Measurements from ENCODE around the gene TMEM175. TPM values are rescaled to one million over a fixed set of nuclear protein-coding genes. Genes with fewer than 3 reads are reported as not detected.
"Not testable (repeated sequence)": the region's sequence is repeated elsewhere in the genome, so short reads cannot be mapped to it uniquely, and the experiment has no call there.

Gene TMEM175
- total and polyA plus RNA-seq, 9 of the 15 experiments (the other 6 are each of a cell fraction or from before 2014, with no cell fraction given), result 0.13 to 30.9 (median 9.4) TPM

DNA sequence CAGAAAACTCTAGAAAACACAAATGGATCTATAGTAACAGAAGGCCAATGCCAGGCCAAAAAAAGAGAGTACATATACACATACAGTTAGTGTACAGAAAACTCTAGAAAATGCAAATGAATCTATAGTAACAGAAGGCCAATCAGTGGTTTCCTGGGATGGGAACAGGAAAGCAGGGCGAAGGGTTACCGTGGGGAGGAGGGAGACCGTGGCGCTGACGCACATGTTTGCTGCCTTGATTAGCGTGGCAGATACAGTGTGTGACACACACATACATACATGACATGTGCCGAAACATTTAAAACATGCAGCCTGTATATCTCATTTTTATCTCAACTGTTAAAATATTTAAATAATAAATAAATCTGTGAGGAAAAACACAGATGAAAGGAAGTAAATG, 14.8 kb upstream of the TMEM175 start:
- Histone ChIP-seq H3K4me1 (replicated peaks in 1 of 2; ENCODE audit: control insufficient read depth in 2 of 2, insufficient read depth in 2 of 2, low read length in 2 of 2) (peaks cover 0 to 16% of the 10 kb centered on the region in 2 experiments; a peak in 2 of 5 replicates), H3K9me1 (ENCODE audit: control insufficient read depth, insufficient read depth, low read length) (no peaks in the 10 kb centered on the region), H2AFZ (ENCODE audit: low read depth, low read length) (no peak overlapping the region), H4K20me1 (replicated peaks; ENCODE audit: control insufficient read depth, insufficient read depth, low read length) (peaks cover 6% of the 10 kb centered on the region; the same call in 1 of the 2 replicates), H3K27me3 (ENCODE audit: control insufficient read depth in 2 of 2, insufficient read depth in 2 of 2, low read length in 2 of 2) (no peaks in the 10 kb centered on the region), H3K36me3 (ENCODE audit: control insufficient read depth, insufficient read depth, low read length) (peaks cover 14% of the 10 kb centered on the region; the same call in 2 of the 3 replicates), H3K9me3 (replicated peaks; ENCODE audit: control insufficient read depth, insufficient read depth, low read depth, low read length) (peaks cover 4% of the 10 kb centered on the region; the same call in 1 of the 2 replicates), H3K27ac (ENCODE audit: extremely low read depth, low read depth, low read length) (no peak overlapping the region), H3K4me3 (no peak overlapping the region), H3K4me2 (ENCODE audit: insufficient read depth, low read length) (no peak overlapping the region), H3K9ac (ENCODE audit: insufficient read depth in 1 of 2, low read depth in 2 of 2, low read length in 2 of 2) (no peak overlapping the region), H3K79me2 (ENCODE audit: control insufficient read depth, insufficient read depth, low read length) (peaks cover 79% of the 10 kb centered on the region)
- in situ Hi-C loops (cut with MboI) (no loop called here), intact Hi-C loops (cut with micrococcal nuclease) (no loop called here)
- no peak for FAIRE-seq
- BruUV-seq (replicated peaks), result no TSS peak
- 98% methylated on average over 7 of the region's 7 CpGs for WGBS (ENCODE audit: insufficient coverage, low coverage, missing lambda C conversion rate)
- no peak for ATAC-seq
- TF ChIP-seq FOXP1 (CRISPR knock-in tag; IDR thresholded peaks at IDR 0.05), result no peak
- DNase-seq (ENCODE audit: extremely low read depth in 1 of 4, low spot score in 3 of 4), result no peak
- POLR2A ChIA-PET, result no interaction called here
- CTCF ChIA-PET (ENCODE audit: low intra/inter-chr PET ratio), result no interaction called here

GRCh38 chr4:917992-918391, 14.3 kb upstream of the TMEM175 start:
- in situ Hi-C loops (cut with MboI), result no loop called here
- ATAC-seq (no peak), FAIRE-seq (no peak), DNase-seq (ENCODE audit: extremely low read depth in 1 of 4, low spot score in 3 of 4) (no peak)
- Histone ChIP-seq H3K27me3 (ENCODE audit: control insufficient read depth in 2 of 2, insufficient read depth in 2 of 2, low read length in 2 of 2) (no peaks in the 10 kb centered on the region), H3K36me3 (ENCODE audit: control insufficient read depth, insufficient read depth, low read length) (peaks cover 13% of the 10 kb centered on the region; the same call in 2 of the 3 replicates), H4K20me1 (replicated peaks; ENCODE audit: control insufficient read depth, insufficient read depth, low read length) (peaks cover 6% of the 10 kb centered on the region; the same call in 1 of the 2 replicates), H3K4me1 (replicated peaks in 1 of 2; ENCODE audit: control insufficient read depth in 2 of 2, insufficient read depth in 2 of 2, low read length in 2 of 2) (peaks cover 2 to 16% of the 10 kb centered on the region in 2 experiments; a peak in 2 of 5 replicates), H3K9me3 (replicated peaks; ENCODE audit: control insufficient read depth, insufficient read depth, low read depth, low read length) (peaks cover 4% of the 10 kb centered on the region; the same call in 1 of the 2 replicates), H3K9me1 (ENCODE audit: control insufficient read depth, insufficient read depth, low read length) (no peaks in the 10 kb centered on the region), H3K4me2 (ENCODE audit: insufficient read depth, low read length) (no peak overlapping the region), H3K4me3 (no peak overlapping the region), H3K9ac (ENCODE audit: insufficient read depth in 1 of 2, low read depth in 2 of 2, low read length in 2 of 2) (no peak overlapping the region), H3K79me2 (ENCODE audit: control insufficient read depth, insufficient read depth, low read length) (peaks cover 85% of the 10 kb centered on the region), H2AFZ (ENCODE audit: low read depth, low read length) (no peak overlapping the region), H3K27ac (ENCODE audit: extremely low read depth, low read depth, low read length) (no peak overlapping the region)
- POLR2A ChIA-PET, result no interaction called here
- WGBS (ENCODE audit: insufficient coverage, low coverage, missing lambda C conversion rate), result 94% methylated on average over 2 of the region's 2 CpGs
- BruUV-seq (replicated peaks), result no TSS peak
- intact Hi-C loops (cut with micrococcal nuclease), result no loop called here
- CTCF ChIA-PET (ENCODE audit: low intra/inter-chr PET ratio), result no interaction called here
- TF ChIP-seq ZNF324 (CRISPR knock-in tag; IDR thresholded peaks at IDR 0.05) (peak; percentile 93), ARID1B (IDR thresholded peaks at IDR 0.05) (no peak)

DNA sequence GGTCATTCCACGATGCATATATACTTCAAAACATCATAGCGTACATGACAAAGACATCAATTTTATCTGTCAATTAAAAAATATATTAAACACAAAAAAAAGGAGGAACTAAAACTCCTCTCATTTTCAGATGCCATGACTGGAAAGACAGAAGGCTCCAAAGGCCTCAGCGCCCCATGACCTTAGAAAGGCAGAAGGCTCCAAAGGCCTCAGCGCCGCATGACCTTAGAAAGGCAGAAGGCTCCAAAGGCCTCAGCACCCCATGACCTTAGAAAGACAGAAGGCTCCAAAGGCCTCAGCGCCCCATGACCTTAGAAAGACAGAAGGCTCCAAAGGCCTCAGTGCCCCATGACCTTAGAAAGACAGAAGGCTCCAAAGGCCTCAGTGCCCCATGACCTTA, 13.7 kb upstream of the TMEM175 start:
- CTCF ChIA-PET (ENCODE audit: low intra/inter-chr PET ratio); H3K9ac ChIP-seq (ENCODE audit: insufficient read depth in 1 of 2, low read depth in 2 of 2, low read length in 2 of 2); FAIRE-seq; DNase-seq (ENCODE audit: extremely low read depth in 1 of 4, low spot score in 3 of 4); H3K4me3 ChIP-seq; H3K27ac ChIP-seq (ENCODE audit: extremely low read depth, low read depth, low read length); BruUV-seq (replicated peaks); intact Hi-C loops (cut with micrococcal nuclease); H3K9me1 ChIP-seq (ENCODE audit: control insufficient read depth, insufficient read depth, low read length); H4K20me1 ChIP-seq (replicated peaks; ENCODE audit: control insufficient read depth, insufficient read depth, low read length); H3K4me2 ChIP-seq (ENCODE audit: insufficient read depth, low read length); H3K27me3 ChIP-seq (ENCODE audit: control insufficient read depth in 2 of 2, insufficient read depth in 2 of 2, low read length in 2 of 2); POLR2A ChIA-PET; H3K9me3 ChIP-seq (replicated peaks; ENCODE audit: control insufficient read depth, insufficient read depth, low read depth, low read length); H2AFZ ChIP-seq (ENCODE audit: low read depth, low read length); ATAC-seq; in situ Hi-C loops (cut with MboI); H3K36me3 ChIP-seq (ENCODE audit: control insufficient read depth, insufficient read depth, low read length): not testable (repeated sequence)
- 97% methylated on average over 5 of the region's 6 CpGs for WGBS (ENCODE audit: insufficient coverage, low coverage, missing lambda C conversion rate)
- peaks cover 87% of the 10 kb centered on the region for H3K79me2 ChIP-seq (ENCODE audit: control insufficient read depth, insufficient read depth, low read length)
- peaks cover 2 to 16% of the 10 kb centered on the region in 2 experiments; a peak in 2 of 5 replicates for H3K4me1 ChIP-seq (replicated peaks in 1 of 2; ENCODE audit: control insufficient read depth in 2 of 2, insufficient read depth in 2 of 2, low read length in 2 of 2)

Data from K562 (cell line).